Activated CD4-positive, alpha-beta T cell treated with anti-CD3 and anti-CD28 coated beads, Interleukin-2, amount 10 ng/mL, durations not matched to agents 7 days and 5 days (primary cell): ENCODE measurements around the gene IFT122. TPM values are rescaled to one million over a fixed set of nuclear protein-coding genes. Genes with fewer than 3 reads are reported as not detected.
"Not testable (repeated sequence)": the region's sequence is repeated elsewhere in the genome, so short reads cannot be mapped to it uniquely, and the experiment has no call there.

Experiments used
- CTCF ChIA-PET: fragments of 350-600 bp; sonication (Branson Sonifier 250); formaldehyde crosslinking; loops from one replicate; lab custom pipeline; 2021; ENCODE audit warnings: antibody characterized with exemption; lab: Charles Lee
- POLR2A ChIA-PET: fragments of 350-600 bp; sonication (Branson Sonifier 250); formaldehyde crosslinking; loops from one replicate; lab custom pipeline; 2021; ENCODE audit warnings: antibody characterized with exemption; lab: Charles Lee
- DNase-seq: peaks from one replicate; pipeline ENCODE4 v3.0.0-alpha.2; 2020
- H3K27ac Mint-ChIP-seq: one replicate; pipeline ENCODE4 v1.8.0; 2021; ENCODE audit warnings: mild to moderate bottlenecking, moderate library complexity, mixed read lengths
- H3K27me3 Mint-ChIP-seq: one replicate; pipeline ENCODE4 v1.8.0; 2021; ENCODE audit warnings: mixed read lengths
- H3K36me3 Mint-ChIP-seq: one replicate; pipeline ENCODE4 v1.8.0; 2021; ENCODE audit warnings: low read depth, mixed read lengths
- H3K4me1 Mint-ChIP-seq: one replicate; pipeline ENCODE4 v1.8.0; 2021; ENCODE audit warnings: mixed read lengths
- H3K4me3 Mint-ChIP-seq: one replicate; pipeline ENCODE4 v1.8.0; 2021; ENCODE audit warnings: mild to moderate bottlenecking, moderate library complexity, mixed read lengths
- H3K9me3 Mint-ChIP-seq: one replicate; pipeline ENCODE4 v1.8.0; 2021; ENCODE audit warnings: mixed read lengths
- total RNA-seq, 2 experiments: library from RNA; stranded (reverse); gene quantifications; one replicate each; pipeline ENCODE4 v1.2.3, GENCODE V29; 2021

IFT122 gene
- total RNA-seq, 2 experiments from 2014 or later = 24.9 to 27.2 TPM

GRCh38 chr3:129404130-129404529 is 35.9 kb upstream of the IFT122 start:
- Mint-ChIP-seq H3K4me1 (peaks cover 5% of the 10 kb centered on the region), H3K27ac (no peak overlapping the region), H3K36me3 (no peaks in the 10 kb centered on the region), H3K4me3 (no peak overlapping the region), H3K27me3 (no peaks in the 10 kb centered on the region), H3K9me3 (no peaks in the 10 kb centered on the region)
- POLR2A ChIA-PET = no interaction called here
- no peak for DNase-seq
- CTCF ChIA-PET = interaction anchor here (1.7 kb wide), 1 partner anchor 19 kb away, joined by 3 read pairs; no protein-coding TSS in a partner anchor

GRCh38 chr3:129404610-129405009 is 35.4 kb upstream of the IFT122 start:
- no peak overlapping the region for H3K27ac Mint-ChIP-seq
- H3K36me3 Mint-ChIP-seq = no peaks in the 10 kb centered on the region
- H3K4me1 Mint-ChIP-seq = peaks cover 3% of the 10 kb centered on the region
- DNase-seq = no peak
- ChIA-PET POLR2A (no interaction called here), CTCF (interaction anchor here (1.1 kb wide), 1 partner anchor 9 kb away, joined by 4 read pairs; no protein-coding TSS in a partner anchor)
- H3K4me3 Mint-ChIP-seq = no peak overlapping the region
- no peaks in the 10 kb centered on the region for H3K27me3 Mint-ChIP-seq
- H3K9me3 Mint-ChIP-seq = no peaks in the 10 kb centered on the region

- H3K27ac Mint-ChIP-seq = no peak overlapping the region
- no peak overlapping the region for H3K4me3 Mint-ChIP-seq
- POLR2A ChIA-PET = interaction anchor here (0.7 kb wide), 1 partner anchor 147 kb away, joined by 3 read pairs; no protein-coding TSS in a partner anchor
- H3K27me3 Mint-ChIP-seq = no peaks in the 10 kb centered on the region
- no peaks in the 10 kb centered on the region for H3K4me1 Mint-ChIP-seq
- no peaks in the 10 kb centered on the region for H3K9me3 Mint-ChIP-seq
- no peaks in the 10 kb centered on the region for H3K36me3 Mint-ChIP-seq
- DNase-seq = no peak
- CTCF ChIA-PET = interaction anchor here (1.6 to 3.1 kb wide), 2 partner anchors 10 to 17 kb away, joined by 3 to 12 read pairs; no protein-coding TSS in a partner anchor
Observed at GRCh38 chr3:129409541-129409940, 30.5 kb upstream of the IFT122 start.

- CTCF ChIA-PET = interaction anchor here (1.3 kb wide), 1 partner anchor 9 kb away, joined by 3 read pairs; no protein-coding TSS in a partner anchor
- Mint-ChIP-seq H3K9me3 (no peaks in the 10 kb centered on the region), H3K36me3 (no peaks in the 10 kb centered on the region), H3K27ac (no peak overlapping the region), H3K27me3 (no peaks in the 10 kb centered on the region), H3K4me1 (no peaks in the 10 kb centered on the region), H3K4me3 (no peak overlapping the region)
- POLR2A ChIA-PET = no interaction called here
- no peak for DNase-seq
Observed at GRCh38 chr3:129410971-129411370, 29.1 kb upstream of the IFT122 start.

- H3K36me3 Mint-ChIP-seq = no peaks in the 10 kb centered on the region
- H3K4me3 Mint-ChIP-seq = no peak overlapping the region
- H3K4me1 Mint-ChIP-seq = no peaks in the 10 kb centered on the region
- H3K9me3 Mint-ChIP-seq = no peaks in the 10 kb centered on the region
- no peaks in the 10 kb centered on the region for H3K27me3 Mint-ChIP-seq
- no peak for DNase-seq
- CTCF ChIA-PET = interaction anchor here (1.0 to 5.3 kb wide), 4 partner anchors 12 to 47 kb away, joined by 3 to 25 read pairs (median 3); partner anchors contain the start of genes IFT122 and MBD4
- H3K27ac Mint-ChIP-seq = no peak overlapping the region
- POLR2A ChIA-PET = no interaction called here
Observed at GRCh38 chr3:129412542-129413198, 27.4 kb upstream of the IFT122 start.

- H3K36me3 Mint-ChIP-seq, H3K4me3 Mint-ChIP-seq, POLR2A ChIA-PET, H3K27me3 Mint-ChIP-seq, H3K27ac Mint-ChIP-seq, H3K9me3 Mint-ChIP-seq, H3K4me1 Mint-ChIP-seq, DNase-seq: not testable (repeated sequence)
- CTCF ChIA-PET = interaction anchor here (1.0 to 5.3 kb wide), 4 partner anchors 8 to 26 kb away, joined by 3 to 25 read pairs (median 4); partner anchors contain the start of genes IFT122 and MBD4
Observed at GRCh38 chr3:129413238-129413637, 26.8 kb upstream of the IFT122 start.

- Mint-ChIP-seq H3K36me3 (no peaks in the 10 kb centered on the region), H3K4me1 (no peaks in the 10 kb centered on the region), H3K9me3 (no peaks in the 10 kb centered on the region), H3K27me3 (no peaks in the 10 kb centered on the region), H3K4me3 (no peak overlapping the region), H3K27ac (no peak overlapping the region)
- no peak for DNase-seq
- ChIA-PET POLR2A (no interaction called here), CTCF (interaction anchor here (0.9 to 5.3 kb wide), 4 partner anchors 9 to 26 kb away, joined by 3 to 25 read pairs (median 4); partner anchors contain the start of genes IFT122 and MBD4)
Observed at GRCh38 chr3:129413687-129414506, 26.1 kb upstream of the IFT122 start.

- Mint-ChIP-seq H3K4me3 (no peak overlapping the region), H3K9me3 (no peaks in the 10 kb centered on the region), H3K36me3 (no peaks in the 10 kb centered on the region), H3K27ac (no peak overlapping the region), H3K27me3 (no peaks in the 10 kb centered on the region), H3K4me1 (no peaks in the 10 kb centered on the region)
- ChIA-PET CTCF (interaction anchor here (5.3 kb wide), 1 partner anchor 15 kb away, joined by 25 read pairs; no protein-coding TSS in a partner anchor), POLR2A (no interaction called here)
- DNase-seq = no peak
Observed at GRCh38 chr3:129415378-129415777, 24.6 kb upstream of the IFT122 start.

GRCh38 chr3:129415830-129416229 is 24.2 kb upstream of the IFT122 start:
- Mint-ChIP-seq H3K4me1 (no peaks in the 10 kb centered on the region), H3K36me3 (no peaks in the 10 kb centered on the region), H3K27me3 (no peaks in the 10 kb centered on the region), H3K4me3 (no peak overlapping the region), H3K27ac (no peak overlapping the region), H3K9me3 (peaks cover under 1% of the 10 kb centered on the region)
- DNase-seq = no peak
- CTCF ChIA-PET = interaction anchor here (1.0 to 5.3 kb wide), 2 partner anchors 15 to 19 kb away, joined by 3 to 25 read pairs; no protein-coding TSS in a partner anchor
- POLR2A ChIA-PET = no interaction called here

- Mint-ChIP-seq H3K27ac (no peak overlapping the region), H3K4me1 (no peaks in the 10 kb centered on the region), H3K27me3 (no peaks in the 10 kb centered on the region), H3K36me3 (no peaks in the 10 kb centered on the region), H3K9me3 (peaks cover 2% of the 10 kb centered on the region), H3K4me3 (no peak overlapping the region)
- DNase-seq = no peak
- ChIA-PET CTCF (interaction anchor here (1.0 to 5.3 kb wide), 2 partner anchors 16 to 19 kb away, joined by 3 to 25 read pairs; no protein-coding TSS in a partner anchor), POLR2A (no interaction called here)
Observed at GRCh38 chr3:129416415-129416814, 23.6 kb upstream of the IFT122 start.

GRCh38 chr3:129417326-129417725 is 22.7 kb upstream of the IFT122 start:
- H3K36me3 Mint-ChIP-seq = no peaks in the 10 kb centered on the region
- H3K27me3 Mint-ChIP-seq = no peaks in the 10 kb centered on the region
- ChIA-PET POLR2A (interaction anchor here (1.4 kb wide), 1 partner anchor 23 kb away, joined by 3 read pairs; the partner anchor contains the start of genes IFT122 and MBD4), CTCF (interaction anchor here (0.8 to 1.3 kb wide), 2 partner anchors 13 to 101 kb away, joined by 3 read pairs; a partner anchor contains a TSS)
- DNase-seq = no peak
- peaks cover 2% of the 10 kb centered on the region for H3K9me3 Mint-ChIP-seq
- H3K27ac Mint-ChIP-seq = no peak overlapping the region
- no peak overlapping the region for H3K4me3 Mint-ChIP-seq
- H3K4me1 Mint-ChIP-seq = no peaks in the 10 kb centered on the region
